H1 (cell line): ENCODE results near the gene HIVEP3. TPM values are rescaled to one million over a fixed set of nuclear protein-coding genes. Genes with fewer than 3 reads are reported as not detected.

ENCODE experiments used
- CTCF ChIA-PET: fragments of 300-600 bp; sonication (Branson Sonifier 250); formaldehyde crosslinking; loops from one replicate; lab custom pipeline; 2021; ENCODE audit not compliant: partially characterized antibody; lab: Charles Lee
- POLR2A ChIA-PET: fragments of 300-600 bp; sonication (Branson Sonifier 250); formaldehyde crosslinking; loops from one replicate; lab custom pipeline; 2021; ENCODE audit warnings: inconsistent platforms; ENCODE audit not compliant: partially characterized antibody; lab: Charles Lee
- DNase-seq, 2 experiments: peaks; one replicate each; pipeline versions ENCODE4 v3.0.0 to v3.0.0-alpha.2; 2010 to 2022; ENCODE audit warnings: low spot score in 2 of 2, low read depth in 1 of 2, mixed read lengths in 1 of 2
- FAIRE-seq: peaks from 2 replicates; lab custom pipeline; 2011; peaks lifted over from hg19 to GRCh38; lab: Jason Lieb, UNC
- H2AFZ ChIP-seq: 2 replicates; pipeline ENCODE4 v1.8.1; 2012; ENCODE audit warnings: low read length, inconsistent platforms
- H2AK5ac ChIP-seq: 2 replicates; pipeline ENCODE4 v1.6.1; 2013; ENCODE audit warnings: low read depth, low read length
- H2BK120ac ChIP-seq: replicated peaks from 2 replicates; pipeline ENCODE3; 2013; ENCODE audit warnings: low read depth, low read length, inconsistent platforms
- H2BK12ac ChIP-seq: 2 replicates; pipeline ENCODE4 v1.6.1; 2013; ENCODE audit warnings: low read depth, low read length
- H2BK15ac ChIP-seq: 2 replicates; pipeline ENCODE4 v1.6.1; 2013; ENCODE audit warnings: low read length
- H2BK20ac ChIP-seq: 2 replicates; pipeline ENCODE4 v1.6.1; 2013; ENCODE audit warnings: low read length
- H2BK5ac ChIP-seq: 2 replicates; pipeline ENCODE4 v1.6.1; 2013; ENCODE audit warnings: low read depth, low read length
- H3K14ac ChIP-seq: 2 replicates; pipeline ENCODE4 v1.6.1; 2013; ENCODE audit warnings: inconsistent platforms; ENCODE audit not compliant: insufficient read length
- H3K18ac ChIP-seq: 2 replicates; pipeline ENCODE4 v1.6.1; 2013; ENCODE audit warnings: low read length; ENCODE audit errors: extremely low read depth
- H3K23ac ChIP-seq: 2 replicates; pipeline ENCODE4 v1.6.1; 2013; ENCODE audit warnings: inconsistent platforms; ENCODE audit not compliant: insufficient read length
- H3K23me2 ChIP-seq: 2 replicates; pipeline ENCODE4 v1.6.1; 2013; ENCODE audit warnings: low read depth, low read length
- H3K27ac ChIP-seq: 2 replicates; pipeline ENCODE4 v1.6.1; 2011; ENCODE audit warnings: low read depth, low read length, inconsistent platforms
- H3K27me3 ChIP-seq, 4 experiments: replicated peaks in 1 of 4; 1 replicate in 1 of 4; 2 replicates in 3 of 4; pipeline versions ENCODE4 v1.6.1 to v1.8.1; 2011 to 2013; ENCODE audit warnings: low read length in 3 of 4, mild to moderate bottlenecking in 3 of 4, inconsistent platforms in 2 of 4, mixed read lengths in 2 of 4, moderate library complexity in 1 of 4; ENCODE audit not compliant: control insufficient read depth in 3 of 4, insufficient read depth in 3 of 4; ENCODE audit errors: extremely low read depth in 1 of 4
- H3K36me3 ChIP-seq, 4 experiments: 2 replicates each; pipeline versions ENCODE4 v1.6.1 to v1.8.1; 2011 to 2013; ENCODE audit warnings: mild to moderate bottlenecking in 4 of 4, low read length in 3 of 4, moderate library complexity in 2 of 4, control low read depth in 1 of 4, inconsistent platforms in 1 of 4; ENCODE audit not compliant: insufficient read depth in 4 of 4, control insufficient read depth in 2 of 4
- H3K4ac ChIP-seq: replicated peaks from 2 replicates; pipeline ENCODE3; 2013; ENCODE audit warnings: low read length, low read depth, mixed read lengths, inconsistent platforms; ENCODE audit not compliant: insufficient read length
- H3K4me1 ChIP-seq, 4 experiments: replicated peaks in 1 of 4; 1 replicate in 1 of 4; 2 replicates in 3 of 4; pipeline versions ENCODE4 v1.6.1 to v1.8.1; 2011 to 2013; ENCODE audit warnings: low read length in 3 of 4, inconsistent platforms in 2 of 4, mixed read lengths in 1 of 4; ENCODE audit not compliant: insufficient read depth in 4 of 4, control insufficient read depth in 3 of 4
- H3K4me2 ChIP-seq, 2 experiments: 2 replicates each; pipeline versions ENCODE4 v1.6.1 to v1.8.1; 2011 to 2013; ENCODE audit warnings: low read depth in 2 of 2, low read length in 2 of 2, control low read depth in 1 of 2, inconsistent platforms in 1 of 2, mild to moderate bottlenecking in 1 of 2; ENCODE audit not compliant: insufficient read depth in 1 of 2
- H3K4me3 ChIP-seq, 4 experiments: fragments of 200-600, 300-600 bp in 1 of 4; sonication (generic), shearing (Covaris generic), sonication (Bioruptor Twin) in 1 of 4; 2 replicates each; pipeline versions ENCODE4 v1.5.1 to v1.8.1; 2011 to 2016; ENCODE audit warnings: low read length in 4 of 4, low read depth in 3 of 4, control low read depth in 2 of 4, inconsistent platforms in 2 of 4, mild to moderate bottlenecking in 2 of 4, mixed read lengths in 1 of 4, moderate library complexity in 1 of 4; ENCODE audit not compliant: insufficient read depth in 2 of 4; ENCODE audit errors: extremely low read depth in 1 of 4
- H3K56ac ChIP-seq: replicated peaks from 2 replicates; pipeline ENCODE3; 2013; ENCODE audit warnings: low read depth, mild to moderate bottlenecking, mixed read lengths, low read length, inconsistent platforms; ENCODE audit not compliant: insufficient read length
- H3K79me1 ChIP-seq: 2 replicates; pipeline ENCODE4 v1.6.1; 2013; ENCODE audit warnings: low read depth, low read length, control low read depth
- H3K79me2 ChIP-seq, 2 experiments: 2 replicates each; pipeline versions ENCODE4 v1.6.1 to v1.8.1; 2012 to 2013; ENCODE audit warnings: low read length in 2 of 2, mild to moderate bottlenecking in 2 of 2, inconsistent platforms in 1 of 2; ENCODE audit not compliant: insufficient read depth in 2 of 2, control insufficient read depth in 1 of 2
- H3K9ac ChIP-seq, 4 experiments: replicated peaks in 1 of 4; 1 replicate in 1 of 4; 2 replicates in 3 of 4; pipeline versions ENCODE4 v1.6.1 to v1.8.1; 2011 to 2013; ENCODE audit warnings: low read depth in 3 of 4, low read length in 3 of 4, control low read depth in 2 of 4, mild to moderate bottlenecking in 2 of 4, moderate library complexity in 2 of 4, inconsistent platforms in 1 of 4; ENCODE audit errors: extremely low read depth in 1 of 4
- H3K9me3 ChIP-seq, 2 experiments: 2 replicates each; pipeline versions ENCODE4 v1.6.1 to v1.8.1; 2012 to 2013; ENCODE audit warnings: mild to moderate bottlenecking in 2 of 2, moderate library complexity in 2 of 2, control low read depth in 1 of 2, inconsistent platforms in 1 of 2, low read depth in 1 of 2, low read length in 1 of 2, mixed read lengths in 1 of 2; ENCODE audit not compliant: insufficient read depth in 2 of 2
- H4K20me1 ChIP-seq, 2 experiments: replicated peaks in 1 of 2; 2 replicates each; pipeline versions ENCODE3 to v1.8.1; 2011 to 2013; ENCODE audit warnings: inconsistent platforms in 2 of 2, low read length in 2 of 2, mild to moderate bottlenecking in 1 of 2; ENCODE audit not compliant: insufficient read depth in 2 of 2, control insufficient read depth in 1 of 2
- H4K5ac ChIP-seq: 2 replicates; pipeline ENCODE4 v1.6.1; 2013; ENCODE audit warnings: low read length, low read depth, mixed read lengths, inconsistent platforms; ENCODE audit not compliant: insufficient read length
- H4K8ac ChIP-seq: 2 replicates; pipeline ENCODE4 v1.8.0; 2013; ENCODE audit warnings: mild to moderate bottlenecking, moderate library complexity, low read length, inconsistent platforms; ENCODE audit not compliant: insufficient read depth; ENCODE audit errors: extremely low read depth
- H4K91ac ChIP-seq: replicated peaks from 2 replicates; pipeline ENCODE3; 2013; ENCODE audit warnings: low read length, mixed read lengths, inconsistent platforms; ENCODE audit not compliant: insufficient read length
- CTCF ChIP-seq, 3 experiments: IDR thresholded peaks; 1 replicate in 2 of 3; 2 replicates in 1 of 3; pipeline versions ENCODE4 v1.5.1 to v1.6.1; 2011; ENCODE audit warnings: low read length in 3 of 3, mild to moderate bottlenecking in 3 of 3, inconsistent platforms in 2 of 3, low read depth in 1 of 3, moderate library complexity in 1 of 3; ENCODE audit not compliant: insufficient read depth in 1 of 3; ENCODE audit errors: control extremely low read depth in 1 of 3
- GTF2F1 ChIP-seq: IDR thresholded peaks from 2 replicates; pipeline ENCODE4 v1.6.1; 2012; ENCODE audit warnings: low read depth, low read length, improper control_type of control experiment, borderline replicate concordance
- KDM1A ChIP-seq: fragments of 200-600, 300-600 bp; sonication (generic); IDR thresholded peaks from 2 replicates; pipeline ENCODE4 v1.7.1; 2016; ENCODE audit warnings: mild to moderate bottlenecking, low read length, borderline replicate concordance
- KDM4A ChIP-seq: IDR thresholded peaks from one replicate; pipeline ENCODE4 v1.7.1; 2012; ENCODE audit warnings: low read depth, mild to moderate bottlenecking, moderate library complexity, low read length, inconsistent platforms; ENCODE audit not compliant: severe bottlenecking
- MAFK ChIP-seq: IDR thresholded peaks from 2 replicates; pipeline ENCODE4 v1.6.1; 2012; ENCODE audit warnings: low read depth, mild to moderate bottlenecking, improper control_type of control experiment, low read length
- WGBS, 2 experiments: shearing (Covaris generic) in 1 of 2; methylation state at CpG; one replicate each; pipeline versions ENCODE4 v1.1.6 to v1.1.7; 2013 to 2015; ENCODE audit warnings: low lambda C conversion rate in 2 of 2, mixed read lengths in 2 of 2, inconsistent platforms in 1 of 2, low coverage in 1 of 2, missing lambda C conversion rate in 1 of 2; ENCODE audit not compliant: insufficient replicate concordance in 2 of 2, insufficient coverage in 1 of 2, insufficient read length in 1 of 2; ENCODE audit errors: extremely low coverage in 1 of 2, missing lambda C conversion rate in 1 of 2; 5-methylcytosine and 5-hydroxymethylcytosine counted together
- polyA plus RNA-seq, 7 experiments: library from polyadenylated mRNA; depleted of rRNA in 3 of 7; stranded (reverse) in 5 of 7; unstranded in 2 of 7; fragments of >200 nt in 5 of 7; fragments of 200-250 nt in 2 of 7; gene quantifications; 1 replicate in 5 of 7; 2 replicates in 1 of 7; 4 replicates in 1 of 7; pipeline versions ENCODE4 v1.2.1 to v1.2.3, GENCODE V29; 2011 to 2013; ENCODE audit warnings: missing spikeins in 2 of 7, mixed read lengths in 2 of 7
- total RNA-seq: library from RNA; stranded (reverse); fragmentation: NEBNext Ultra II Directional; extraction: Animal tissue kit (Norgen Biotek cat#: 25700); gene quantifications from 2 replicates; pipeline ENCODE4 v1.2.1, GENCODE V29; 2021
- TF ChIP-seq, protein P1 (sequence below): IDR thresholded peaks from 2 replicates; pipeline ENCODE4 v1.6.1; 2012; ENCODE audit warnings: inconsistent platforms
- TF ChIP-seq, protein P2 (sequence below): IDR thresholded peaks from 2 replicates; pipeline ENCODE4 v1.6.1; 2012; ENCODE audit warnings: inconsistent platforms

Gene HIVEP3
- total and polyA plus RNA-seq, 2 of the 8 experiments (the other 6 are each of a cell fraction or from before 2014, with no cell fraction given) = 0.24 to 0.69 TPM

GRCh38 chr1:41516168-41517061 is 402.3 kb downstream of the HIVEP3 start:
- no peak overlapping the region for H2BK5ac ChIP-seq
- peak overlapping the region; percentile 82 for H2BK120ac ChIP-seq
- CTCF ChIA-PET = interaction anchor here (0.7 to 10.4 kb wide), 37 partner anchors 10 to 657 kb away, joined by 3 to 205 read pairs (median 5); partner anchors contain the start of gene EDN2
- H2AFZ ChIP-seq = peak overlapping the region; percentile 99; the same call in 1 of the 2 replicates
- H4K91ac ChIP-seq = peak overlapping the region; percentile 36
- H3K27ac ChIP-seq = no peak overlapping the region
- H2BK15ac ChIP-seq = no peak overlapping the region
- no peaks in the 10 kb centered on the region for H3K79me2 ChIP-seq
- FAIRE-seq (no peak), DNase-seq (peak; percentile 62 to 99)
- no peak overlapping the region for H3K56ac ChIP-seq
- H3K4me2 ChIP-seq = peak overlapping the region; percentile 20 to 68
- 28% methylated on average over 42 of the region's 53 CpGs; no CpG with 5 or more reads in 1 of the 2 experiments for WGBS, 2 experiments
- H3K9me3 ChIP-seq = no peaks in the 10 kb centered on the region
- peaks cover 6 to 8% (median 8%) of the 10 kb centered on the region in 4 experiments for H3K4me1 ChIP-seq
- H4K20me1 ChIP-seq = no peaks in the 10 kb centered on the region
- H3K14ac ChIP-seq = no peak overlapping the region
- H2BK20ac ChIP-seq = no peak overlapping the region
- H3K27me3 ChIP-seq = peaks cover 0 to 9% (median 5%) of the 10 kb centered on the region in 4 experiments; a peak in 5 of 7 replicates
- H3K36me3 ChIP-seq = no peaks in the 10 kb centered on the region
- H2AK5ac ChIP-seq = no peak overlapping the region
- no peak overlapping the region for H2BK12ac ChIP-seq
- peak overlapping the region; percentile 72 for H4K5ac ChIP-seq
- H3K23me2 ChIP-seq = no peaks in the 10 kb centered on the region; the same call in 1 of the 2 replicates
- no peaks in the 10 kb centered on the region for H3K79me1 ChIP-seq
- POLR2A ChIA-PET = interaction anchor here (1.1 to 1.4 kb wide), 2 partner anchors 19 to 20 kb away, joined by 3 to 6 read pairs; no protein-coding TSS in a partner anchor
- H3K23ac ChIP-seq = no peak overlapping the region
- no peak overlapping the region for H3K9ac ChIP-seq
- H3K18ac ChIP-seq = no peak overlapping the region
- H4K8ac ChIP-seq = peak overlapping the region; percentile 71
- H3K4ac ChIP-seq = no peak overlapping the region
- H3K4me3 ChIP-seq = peak overlapping the region; percentile 5 to 56 (median 30); a peak in 6 of 8 replicates
- TF ChIP-seq CTCF (IDR thresholded peaks at IDR 0.05; ENCODE audit: control extremely low read depth in 1 of 3, insufficient read depth in 1 of 3, low read depth in 1 of 3, low read length in 3 of 3) (peak; percentile 87 to 93 (median 88)), MAFK (no peak), GTF2F1 (no peak), KDM4A (peak; percentile 61), KDM1A (no peak)
- TF ChIP-seq, protein P1, sequence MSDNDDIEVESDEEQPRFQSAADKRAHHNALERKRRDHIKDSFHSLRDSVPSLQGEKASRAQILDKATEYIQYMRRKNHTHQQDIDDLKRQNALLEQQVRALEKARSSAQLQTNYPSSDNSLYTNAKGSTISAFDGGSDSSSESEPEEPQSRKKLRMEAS = peak; percentile 32; the same call in 1 of the 2 replicates
- TF ChIP-seq, protein P2, sequence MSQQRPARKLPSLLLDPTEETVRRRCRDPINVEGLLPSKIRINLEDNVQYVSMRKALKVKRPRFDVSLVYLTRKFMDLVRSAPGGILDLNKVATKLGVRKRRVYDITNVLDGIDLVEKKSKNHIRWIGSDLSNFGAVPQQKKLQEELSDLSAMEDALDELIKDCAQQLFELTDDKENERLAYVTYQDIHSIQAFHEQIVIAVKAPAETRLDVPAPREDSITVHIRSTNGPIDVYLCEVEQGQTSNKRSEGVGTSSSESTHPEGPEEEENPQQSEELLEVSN = peak; percentile 71
